Transverse colon (tissue), 4 donors: ENCODE measurements around the gene OMD. TPM values are rescaled to one million over a fixed set of nuclear protein-coding genes. Genes with fewer than 3 reads are reported as not detected.

ENCODE experiments used
- DNase-seq: peaks from one replicate; pipeline ENCODE4 v3.0.0-alpha.2; 2019
- H3K27ac ChIP-seq, 4 donors: fragments of 200-600 bp; sonication (generic); 2 replicates each; pipeline ENCODE4 v1.5.1; 2016 to 2018; ENCODE audit warnings: inconsistent platforms in 4 of 4
- H3K27me3 ChIP-seq: fragments of 200-600 bp; sonication (generic); 2 replicates; pipeline ENCODE4 v1.5.1; 2017; ENCODE audit warnings: inconsistent platforms
- H3K36me3 ChIP-seq, 4 donors: fragments of 200-600 bp; sonication (generic); 2 replicates each; pipeline ENCODE4 v1.5.1; 2017 to 2019; ENCODE audit warnings: inconsistent platforms in 4 of 4
- H3K4me1 ChIP-seq, 4 donors: fragments of 200-600 bp; sonication (generic); 2 replicates each; pipeline ENCODE4 v1.5.1; 2017 to 2020; ENCODE audit warnings: inconsistent platforms in 4 of 4
- H3K4me3 ChIP-seq, 4 donors: fragments of 200-600 bp; sonication (generic); 1 replicate in 1 of 4; 2 replicates in 3 of 4; pipeline versions ENCODE4 v1.5.1 to v1.6.1; 2017 to 2019; ENCODE audit warnings: inconsistent platforms in 4 of 4
- H3K9me3 ChIP-seq, 2 donors: fragments of 200-600 bp; sonication (generic); 2 replicates each; pipeline ENCODE4 v1.5.1; 2017 to 2019; ENCODE audit warnings: inconsistent platforms in 2 of 2
- CTCF ChIP-seq, 5 experiments: fragments of 200-600 bp in 3 of 5; fragments of 450-650 bp in 2 of 5; sonication (generic) in 3 of 5; IDR thresholded peaks; 1 replicate in 2 of 5; 2 replicates in 3 of 5; pipeline ENCODE4 v1.5.1; 2016 to 2017; ENCODE audit warnings: antibody characterized with exemption in 5 of 5, inconsistent platforms in 3 of 5, mild to moderate bottlenecking in 2 of 5, moderate library complexity in 1 of 5
- EP300 ChIP-seq: sonication (generic); formaldehyde crosslinking; IDR thresholded peaks from one replicate; pipeline ENCODE4 v1.6.1; 2017; ENCODE audit warnings: antibody characterized with exemption, low read depth
- POLR2A ChIP-seq: fragments of 450-650 bp; IDR thresholded peaks from one replicate; pipeline ENCODE4 v1.6.1; 2016; ENCODE audit warnings: antibody characterized with exemption, mild to moderate bottlenecking, moderate library complexity
- POLR2AphosphoS5 ChIP-seq, 3 donors: sonication (generic); formaldehyde crosslinking; IDR thresholded peaks; one replicate each; pipeline ENCODE4 v1.6.1; 2016; ENCODE audit warnings: antibody characterized with exemption in 3 of 3
- WGBS, 2 donors: methylation state at CpG; one replicate each; pipeline ENCODE4 v1.1.5; 2018; ENCODE audit warnings: low coverage in 1 of 2; 5-methylcytosine and 5-hydroxymethylcytosine counted together
- in situ Hi-C, 4 donors: fragments of 200-750 bp; cut with MboI; loops; one replicate each; pipeline versions ENCODE4 v1.15.0 to v1.15.1; 2017; ENCODE audit warnings: low sequenced_read_pairs in 3 of 4, low pct_ligation_motif_present in 1 of 4, low pct_unique_long_range_greater_than_20kb in 1 of 4
- intact Hi-C: fragments of 100-400 bp; cut with DNase I; formaldehyde crosslinking; loops from one replicate; pipeline ENCODE4 v1.15.1; 2023; ENCODE audit warnings: low total_unique reads
- total RNA-seq, 4 donors: library from RNA; depleted of rRNA; stranded (reverse); fragments of >200 nt; gene quantifications; one replicate each; pipeline ENCODE4 v1.1.0, GENCODE V29; 2016

Gene OMD
- total RNA-seq, 4 donors from 2014 or later: 0.80 to 6.7 (median 2.2) TPM; not detected in 1

DNA sequence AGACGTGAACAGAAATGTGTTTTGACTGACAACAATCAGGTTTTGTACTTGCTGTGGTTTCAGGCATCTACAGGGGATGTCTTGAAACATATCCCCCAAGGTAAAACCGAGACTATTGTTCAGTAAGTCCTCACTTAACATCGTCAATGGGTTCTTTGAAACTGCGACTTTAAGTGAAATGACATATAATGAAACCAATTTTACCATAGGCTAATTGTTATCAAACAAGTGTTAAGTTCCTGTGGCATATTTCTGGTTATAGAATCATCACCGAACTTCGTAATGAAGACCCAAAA lies 16.4 kb upstream of the OMD start:
- H3K27me3 ChIP-seq: no peaks in the 10 kb centered on the region
- WGBS, 2 donors: 66 to 75% methylated on average over 6 of the region's 6 CpGs
- no peak overlapping the region for H3K4me3 ChIP-seq
- H3K27ac ChIP-seq: no peak overlapping the region
- intact Hi-C loops (no loop called here), in situ Hi-C loops (loop anchor here in 3 of 4 donors (10.0 to 25.0 kb wide), 3 partner anchors 96 to 303 kb away; partner anchors contain the start of genes CENPP (in 1 of the 3) and NOL8 (in 1 of the 3))
- no peak for DNase-seq
- H3K4me1 ChIP-seq: peaks cover 0 to 3% (median 0%) of the 10 kb centered on the region in 4 donors
- no peaks in the 10 kb centered on the region for H3K36me3 ChIP-seq
- H3K9me3 ChIP-seq: no peaks in the 10 kb centered on the region
- TF ChIP-seq POLR2AphosphoS5 (IDR thresholded peaks at IDR 0.05) (no peak), POLR2A (no peak), CTCF (IDR thresholded peaks at IDR 0.05) (no peak), EP300 (no peak)

DNA sequence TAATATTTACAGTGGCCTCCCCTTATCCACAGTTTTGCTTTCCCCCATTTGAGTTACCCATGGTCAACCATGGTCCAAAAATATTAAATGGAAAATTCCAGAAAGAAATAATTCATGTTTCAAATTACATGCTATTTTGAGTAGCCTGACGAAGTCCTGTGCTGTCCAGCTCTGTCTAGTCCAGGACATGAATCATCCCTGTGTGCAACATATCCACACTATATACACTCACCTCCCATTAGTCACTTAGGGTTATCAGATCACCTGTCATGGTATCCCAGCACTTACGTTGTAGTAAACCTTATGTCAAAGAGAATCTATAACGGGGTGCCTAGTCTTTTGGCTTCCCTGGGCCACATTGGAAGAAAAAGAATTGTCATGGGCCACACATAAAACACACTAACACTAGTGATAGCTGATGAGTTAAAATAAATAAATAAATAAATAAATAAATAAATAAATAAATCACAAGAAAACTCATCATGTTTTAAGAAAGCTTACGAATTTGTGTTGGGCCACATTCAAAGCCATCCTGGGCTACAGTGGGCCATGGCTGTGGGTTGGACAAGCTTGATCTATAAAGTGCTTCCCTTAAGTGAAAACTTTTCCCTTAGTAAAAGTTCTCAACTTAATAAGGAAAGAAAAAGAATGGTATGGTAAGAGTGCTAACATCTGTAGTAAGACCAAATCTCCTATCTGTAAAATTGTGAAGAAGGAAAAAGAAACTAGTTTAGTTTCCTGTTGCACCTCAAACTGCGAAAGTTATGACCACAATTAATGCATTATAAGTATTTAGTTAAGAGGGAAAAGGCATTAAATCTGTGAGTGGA lies 15.9 kb upstream of the OMD start:
- 82 to 84% methylated on average over 4 to 5 of the region's 5 CpGs for WGBS, 2 donors
- in situ Hi-C loops (loop anchor here (10.0 to 25.0 kb wide), 4 partner anchors 95 to 303 kb away; partner anchors contain the start of genes CENPP (in 1 of the 4) and NOL8 (in 1 of the 4)), intact Hi-C loops (loop anchor here (10.0 kb wide), 1 partner anchor 95 kb away; no protein-coding TSS in a partner anchor)
- Histone ChIP-seq H3K27ac (no peak overlapping the region), H3K4me1 (peaks cover 0 to 3% (median 0%) of the 10 kb centered on the region in 4 donors), H3K36me3 (no peaks in the 10 kb centered on the region), H3K9me3 (no peaks in the 10 kb centered on the region), H3K27me3 (no peaks in the 10 kb centered on the region), H3K4me3 (no peak overlapping the region)
- DNase-seq: no peak
- TF ChIP-seq POLR2AphosphoS5 (IDR thresholded peaks at IDR 0.05): no peak
- TF ChIP-seq CTCF (IDR thresholded peaks at IDR 0.05): no peak
- no peak for TF ChIP-seq EP300
- no peak for TF ChIP-seq POLR2A

GRCh38 chr9:92438900-92439526 lies 14.7 kb upstream of the OMD start:
- intact Hi-C loops: loop anchor here (10.0 kb wide), 1 partner anchor 94 kb away; no protein-coding TSS in a partner anchor

More at GRCh38 chr9:92438900-92439526, 14.7 kb upstream of the OMD start:
- Histone ChIP-seq H3K4me1 (peaks cover 0 to 3% (median 0%) of the 10 kb centered on the region in 4 donors), H3K4me3 (no peak overlapping the region), H3K27me3 (no peaks in the 10 kb centered on the region), H3K36me3 (no peaks in the 10 kb centered on the region), H3K27ac (no peak overlapping the region), H3K9me3 (no peaks in the 10 kb centered on the region)
- WGBS, 2 donors: 85 to 87% methylated on average over 5 of the region's 5 CpGs
- in situ Hi-C loops: loop anchor here (10.0 to 25.0 kb wide), 4 partner anchors 94 to 302 kb away; partner anchors contain the start of genes CENPP (in 1 of the 4) and NOL8 (in 1 of the 4)
- TF ChIP-seq POLR2A (no peak), CTCF (IDR thresholded peaks at IDR 0.05) (peak; percentile 31 to 55 (median 46))
- no peak for DNase-seq
